Subcutaneous adipose tissue (tissue), 4 donors: ENCODE measurements around the gene IL23A. TPM values are rescaled to one million over a fixed set of nuclear protein-coding genes. Genes with fewer than 3 reads are reported as not detected.

Experiments used
- CTCF ChIP-seq: fragments of 450-650 bp; IDR thresholded peaks from one replicate; pipeline ENCODE4 v1.5.1; 2016; ENCODE audit warnings: low read depth, mild to moderate bottlenecking, control low read depth, antibody characterized with exemption, moderate library complexity
- total RNA-seq, 4 donors: library from RNA; depleted of rRNA; stranded (reverse); fragments of >200 nt; gene quantifications; one replicate each; pipeline ENCODE4 v1.1.0, GENCODE V29; 2016

IL23A gene
- total RNA-seq, 4 donors from 2014 or later, result 1.0 TPM; not detected in 3

DNA sequence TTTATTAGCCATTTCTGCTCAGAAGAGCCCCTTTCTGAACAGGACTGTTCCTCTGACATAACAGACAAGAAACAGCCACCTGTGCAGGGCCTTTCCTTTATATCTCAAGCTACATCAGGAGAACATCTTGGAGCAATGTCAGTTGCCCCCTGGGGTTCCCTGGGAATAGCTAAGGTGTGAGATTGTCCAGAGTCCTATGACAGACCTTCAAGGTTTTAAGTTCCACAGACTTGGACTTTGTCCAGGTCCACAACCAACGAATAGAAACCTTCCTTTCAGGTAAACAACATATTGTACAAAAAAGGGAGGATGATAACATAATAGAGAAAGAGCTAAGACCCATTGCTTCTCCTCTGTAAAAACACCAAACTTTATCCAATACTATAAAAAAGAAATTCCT lies 2.9 kb downstream of the IL23A start:
- TF ChIP-seq CTCF, result no peak

GRCh38 chr12:56346675-56347074 lies 8.0 kb downstream of the IL23A start:
- TF ChIP-seq CTCF, result no peak

DNA sequence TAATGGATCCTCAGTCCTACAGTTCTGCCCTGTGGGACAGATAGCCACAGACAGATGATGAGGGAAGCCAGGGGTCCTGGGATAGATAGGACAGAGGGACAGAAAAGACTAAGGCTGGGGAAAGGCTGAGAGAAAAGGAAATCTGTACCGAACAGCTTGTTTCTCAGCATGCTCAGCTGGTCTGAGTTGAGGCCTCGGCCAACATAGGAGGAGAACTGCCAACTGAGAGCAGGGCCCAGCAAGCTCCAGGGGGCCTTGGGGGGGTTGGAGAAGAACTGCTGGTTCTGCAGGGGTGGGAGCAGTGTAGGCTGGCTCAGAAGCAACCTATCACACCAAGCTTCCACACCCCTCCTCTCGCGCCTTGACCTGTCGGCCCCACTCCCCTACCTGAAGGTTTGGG lies 10.1 kb downstream of the IL23A start:
- no peak for TF ChIP-seq CTCF

DNA sequence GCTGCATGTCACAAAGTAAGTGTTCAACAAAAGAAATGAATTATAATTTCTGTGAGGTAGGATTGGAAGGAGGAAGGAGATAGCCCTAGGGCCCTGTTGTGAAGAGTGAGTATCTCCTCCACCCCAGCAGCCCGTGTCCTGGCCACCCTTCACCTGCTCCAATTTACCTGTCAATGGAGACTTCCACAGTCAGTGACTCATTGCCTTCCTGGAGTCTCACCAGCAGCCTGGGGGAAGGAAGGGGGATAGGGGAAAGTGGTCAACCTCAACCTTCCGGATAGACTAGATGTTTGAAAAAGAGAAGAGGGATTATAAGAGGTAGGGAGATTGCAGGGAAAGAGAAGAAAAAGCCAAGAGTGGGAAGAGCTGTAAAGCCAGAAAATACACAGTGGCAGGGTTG lies 12.0 kb downstream of the IL23A start:
- TF ChIP-seq CTCF, result no peak

- no peak for TF ChIP-seq CTCF
These were observed 12.6 kb downstream of the IL23A start for GRCh38 chr12:56351325-56351724.

GRCh38 chr12:56358836-56359532 lies 20.3 kb downstream of the IL23A start:
- no peak for TF ChIP-seq CTCF

DNA sequence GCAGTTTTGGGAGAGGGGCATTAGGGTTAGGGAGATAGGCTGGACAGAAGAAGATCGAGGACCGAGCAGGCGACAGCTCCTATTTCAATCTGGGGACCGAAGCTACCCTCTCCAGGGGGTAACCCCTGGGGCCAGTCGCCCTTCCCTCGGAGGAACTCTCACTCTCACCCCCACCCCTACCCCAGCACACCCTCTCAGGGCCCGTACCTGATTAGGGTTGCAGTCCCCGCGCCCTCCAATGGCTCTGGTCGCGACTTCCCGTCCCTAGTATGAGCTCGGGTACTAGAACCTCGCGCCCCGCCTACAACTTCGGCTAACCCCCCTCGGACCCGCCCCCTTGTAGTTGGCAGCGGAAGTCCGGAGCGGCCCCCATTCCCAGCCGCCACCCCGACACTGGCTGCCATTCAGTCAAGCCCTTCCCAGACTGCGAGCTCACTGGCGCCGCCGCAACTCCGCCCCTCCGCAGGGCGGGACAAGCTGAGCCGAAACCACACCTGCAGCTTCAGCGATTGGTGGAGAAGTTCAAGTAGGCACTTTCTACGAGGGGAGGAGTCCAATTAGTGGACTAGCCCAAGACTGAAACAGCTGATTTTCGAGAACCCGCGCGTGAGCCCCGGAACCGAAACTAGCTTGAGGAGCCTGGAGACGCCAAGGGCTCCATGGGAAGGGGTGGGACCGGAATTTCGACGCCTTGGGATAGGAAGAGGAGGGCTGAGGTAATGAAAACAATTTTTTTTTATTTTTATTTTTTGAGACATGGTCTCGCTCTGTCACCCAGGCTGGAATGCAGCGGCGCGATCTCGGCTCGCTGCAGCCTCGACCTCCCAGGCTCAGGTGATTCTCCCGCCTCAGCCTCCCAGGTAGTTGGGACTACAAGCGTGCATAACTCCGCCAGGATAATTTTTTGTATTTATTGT lies 21.4 kb downstream of the IL23A start, which contains the start of gene STAT2:
Gene STAT2, minus strand, starts transcription at position 257 of the 917 bp plus-strand sequence. CDS start 3,536 bp downstream, outside the sequence.
- no peak for TF ChIP-seq CTCF
